ENCODE data around the gene PDZD4.

Gene PDZD4

GRCh38 chrX:153867139-153867538, 36.8 kb upstream of the PDZD4 start:
- DNase-seq (ENCODE audit: low spot score): no peak

- no peak for DNase-seq (ENCODE audit: low spot score)
Measured at GRCh38 chrX:153866302-153867019, 36.1 kb upstream of the PDZD4 start.

GRCh38 chrX:153865685-153866084, 35.3 kb upstream of the PDZD4 start:
- no peak for DNase-seq (ENCODE audit: low spot score)

GRCh38 chrX:153865321-153865580, 34.9 kb upstream of the PDZD4 start:
- no peak for DNase-seq (ENCODE audit: low spot score)

GRCh38 chrX:153864561-153865320, 34.4 kb upstream of the PDZD4 start:
- no peak for DNase-seq (ENCODE audit: low spot score)

- DNase-seq (ENCODE audit: low spot score): no peak
Measured at GRCh38 chrX:153864101-153864500, 33.8 kb upstream of the PDZD4 start.

GRCh38 chrX:153863251-153863991, 33.1 kb upstream of the PDZD4 start:
- DNase-seq (ENCODE audit: low spot score): no peak

GRCh38 chrX:153862369-153863250, 32.3 kb upstream of the PDZD4 start:
- no peak for DNase-seq (ENCODE audit: low spot score)

- no peak for DNase-seq (ENCODE audit: low spot score)
Measured at GRCh38 chrX:153861733-153862310, 31.5 kb upstream of the PDZD4 start.

- DNase-seq (ENCODE audit: low spot score): no peak
Measured at GRCh38 chrX:153861151-153861550, 30.8 kb upstream of the PDZD4 start.

- DNase-seq (ENCODE audit: low spot score): no peak
Measured at GRCh38 chrX:153857348-153857903, 27.1 kb upstream of the PDZD4 start.

- DNase-seq (ENCODE audit: low spot score): no peak
Measured at GRCh38 chrX:153854702-153855101, 24.4 kb upstream of the PDZD4 start.

- no peak for DNase-seq (ENCODE audit: low spot score)
Measured at GRCh38 chrX:153853902-153854267, 23.5 kb upstream of the PDZD4 start.

- no peak for DNase-seq (ENCODE audit: low spot score)
Measured at GRCh38 chrX:153853180-153853901, 23.0 kb upstream of the PDZD4 start.

GRCh38 chrX:153851981-153852380, 21.6 kb upstream of the PDZD4 start:
- DNase-seq (ENCODE audit: low spot score): no peak

- DNase-seq (ENCODE audit: low spot score): no peak
Measured at GRCh38 chrX:153848325-153848724, 18.0 kb upstream of the PDZD4 start.

GRCh38 chrX:153845842-153846241, 15.5 kb upstream of the PDZD4 start:
- DNase-seq (ENCODE audit: low spot score): no peak

- no peak for DNase-seq (ENCODE audit: low spot score)
Measured at GRCh38 chrX:153845195-153845594, 14.9 kb upstream of the PDZD4 start.

- no peak for DNase-seq (ENCODE audit: low spot score)
Measured at GRCh38 chrX:153844509-153845082, 14.3 kb upstream of the PDZD4 start.

GRCh38 chrX:153836921-153837320, 6.6 kb upstream of the PDZD4 start:
- DNase-seq (ENCODE audit: low spot score): no peak

- DNase-seq (ENCODE audit: low spot score): no peak
Measured at GRCh38 chrX:153832728-153833127, 2.4 kb upstream of the PDZD4 start.
